ENCODE data around the gene LRRC75A.
"Not testable (repeated sequence)": the region's sequence is repeated elsewhere in the genome, so short reads cannot be mapped to it uniquely, and the experiment has no call there.

- not testable (repeated sequence) for TF ChIP-seq CTCF (optimal IDR thresholded peaks at IDR 0.05 in 1 of 3, IDR thresholded peaks at IDR 0.05 in 1 of 3, conservative IDR thresholded peaks at IDR 0.05 in 1 of 3; ENCODE audit: extremely low read depth in 1 of 3, insufficient read depth in 2 of 3, low read length in 3 of 3); EZH2 (IDR thresholded peaks at IDR 0.05; ENCODE audit: low read length)
These were observed 33.6 kb upstream of the LRRC75A start for GRCh38 chr17:16525556-16525955.

All from keratinocyte (primary cell).